GM12801 (cell line): ENCODE data around the gene HES5.

Experiments used
- CTCF ChIP-seq: IDR thresholded peaks from one replicate; pipeline ENCODE4 v1.5.1; 2011; ENCODE audit warnings: control low read depth; ENCODE audit not compliant: insufficient read length; ENCODE audit errors: extremely low read depth

Gene HES5

GRCh38 chr1:2529784-2530512 is at the start of gene HES5:
Gene HES5 (minus strand): TSS chr1:2530263. CDS start chr1:2530164, 99 bp downstream.
- TF ChIP-seq CTCF: no peak

GRCh38 chr1:2578758-2579118 is 48.7 kb upstream of the HES5 start:
- no peak for TF ChIP-seq CTCF

- TF ChIP-seq CTCF: no peak
These were observed 46.0 kb upstream of the HES5 start for GRCh38 chr1:2575801-2576663.

- no peak for TF ChIP-seq CTCF
These were observed 44.3 kb upstream of the HES5 start for GRCh38 chr1:2574350-2574749.

- TF ChIP-seq CTCF: no peak
These were observed 43.3 kb upstream of the HES5 start for GRCh38 chr1:2573250-2573920.

- no peak for TF ChIP-seq CTCF
These were observed 41.3 kb upstream of the HES5 start for GRCh38 chr1:2571348-2571747.

GRCh38 chr1:2570332-2570731 is 40.3 kb upstream of the HES5 start:
- TF ChIP-seq CTCF: no peak
